Osteoblast (primary cell): Measurements from ENCODE around the gene EFCAB10. TPM values are rescaled to one million over a fixed set of nuclear protein-coding genes. Genes with fewer than 3 reads are reported as not detected.
A peak's percentile ranks its signal among the peaks of the same experiment; 100 is the strongest.

Experiments used
- DNase-seq: peaks from one replicate; pipeline ENCODE4 v3.0.0; 2011; ENCODE audit warnings: low spot score, mixed read lengths; ENCODE audit not compliant: insufficient read length; ENCODE audit errors: missing footprints
- H2AFZ ChIP-seq: 2 replicates; pipeline ENCODE4 v1.6.0; 2011; ENCODE audit warnings: mild to moderate bottlenecking, low read length
- H3K27ac ChIP-seq: 2 replicates; pipeline ENCODE4 v1.5.1; 2011; ENCODE audit warnings: mild to moderate bottlenecking, low read depth, low read length, moderate library complexity
- H3K27me3 ChIP-seq: 2 replicates; pipeline ENCODE4 v1.6.0; 2012; ENCODE audit warnings: mild to moderate bottlenecking, control low read depth, inconsistent platforms, low read length, moderate library complexity; ENCODE audit not compliant: insufficient read depth
- H3K36me3 ChIP-seq: 2 replicates; pipeline ENCODE4 v1.5.1; 2011; ENCODE audit warnings: mild to moderate bottlenecking, low read length, control low read depth, moderate library complexity; ENCODE audit not compliant: insufficient read depth
- H3K4me1 ChIP-seq: 2 replicates; pipeline ENCODE4 v1.5.1; 2011; ENCODE audit warnings: mild to moderate bottlenecking, low read length, control low read depth, moderate library complexity; ENCODE audit not compliant: insufficient read depth
- H3K4me2 ChIP-seq: 2 replicates; pipeline ENCODE4 v1.6.0; 2011; ENCODE audit warnings: mild to moderate bottlenecking, low read length; ENCODE audit not compliant: insufficient read depth
- H3K4me3 ChIP-seq: fragments of 200-600 bp; sonication (generic); 3 replicates; pipeline ENCODE4 v1.5.1; 2012; ENCODE audit warnings: mild to moderate bottlenecking, low read length, inconsistent platforms; ENCODE audit not compliant: insufficient read depth
- H3K79me2 ChIP-seq: 2 replicates; pipeline ENCODE4 v1.6.0; 2012; ENCODE audit warnings: mild to moderate bottlenecking, low read length, control low read depth, inconsistent platforms; ENCODE audit not compliant: insufficient read depth
- H3K9me3 ChIP-seq: 2 replicates; pipeline ENCODE4 v1.5.1; 2011; ENCODE audit warnings: low read depth, low read length, control low read depth
- H4K20me1 ChIP-seq: 2 replicates; pipeline ENCODE4 v1.6.0; 2012; ENCODE audit warnings: mild to moderate bottlenecking, low read length, control low read depth; ENCODE audit not compliant: insufficient read depth
- total RNA-seq: library from RNA; depleted of rRNA; stranded (reverse); fragments of >200 nt; gene quantifications from 2 replicates; pipeline ENCODE4 v1.2.3, GENCODE V29; 2012
- TF ChIP-seq, protein P1 (sequence below): IDR thresholded peaks from 2 replicates; pipeline ENCODE4 v1.5.1; 2011; ENCODE audit warnings: mild to moderate bottlenecking, low read depth, low read length, moderate library complexity; ENCODE audit errors: extremely low read depth

EFCAB10 gene
- total RNA-seq, 1 donor, result not detected

DNA sequence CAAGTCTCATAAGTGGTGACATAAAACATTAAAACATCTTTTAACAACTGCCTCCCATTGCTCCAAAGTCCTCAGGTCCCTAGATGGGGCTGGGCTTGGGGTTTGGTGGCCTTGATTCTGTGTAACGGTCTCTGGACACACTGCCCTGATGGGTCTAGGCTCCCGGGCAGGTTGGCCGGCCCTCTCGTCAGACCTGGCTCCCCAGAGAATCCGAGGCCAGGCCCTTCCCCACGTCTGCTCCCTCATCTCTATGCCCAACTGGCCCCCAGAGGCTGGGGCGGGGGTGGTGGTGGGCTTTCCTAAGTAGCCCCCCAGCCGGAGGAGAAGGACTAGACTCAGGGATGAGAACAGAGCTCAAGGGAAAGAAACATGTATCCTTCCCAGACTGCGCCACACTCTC is 31.5 kb upstream of the EFCAB10 start:
- H3K4me2 ChIP-seq, result no peak overlapping the region
- no peak overlapping the region for H3K27ac ChIP-seq
- TF ChIP-seq, protein P1, sequence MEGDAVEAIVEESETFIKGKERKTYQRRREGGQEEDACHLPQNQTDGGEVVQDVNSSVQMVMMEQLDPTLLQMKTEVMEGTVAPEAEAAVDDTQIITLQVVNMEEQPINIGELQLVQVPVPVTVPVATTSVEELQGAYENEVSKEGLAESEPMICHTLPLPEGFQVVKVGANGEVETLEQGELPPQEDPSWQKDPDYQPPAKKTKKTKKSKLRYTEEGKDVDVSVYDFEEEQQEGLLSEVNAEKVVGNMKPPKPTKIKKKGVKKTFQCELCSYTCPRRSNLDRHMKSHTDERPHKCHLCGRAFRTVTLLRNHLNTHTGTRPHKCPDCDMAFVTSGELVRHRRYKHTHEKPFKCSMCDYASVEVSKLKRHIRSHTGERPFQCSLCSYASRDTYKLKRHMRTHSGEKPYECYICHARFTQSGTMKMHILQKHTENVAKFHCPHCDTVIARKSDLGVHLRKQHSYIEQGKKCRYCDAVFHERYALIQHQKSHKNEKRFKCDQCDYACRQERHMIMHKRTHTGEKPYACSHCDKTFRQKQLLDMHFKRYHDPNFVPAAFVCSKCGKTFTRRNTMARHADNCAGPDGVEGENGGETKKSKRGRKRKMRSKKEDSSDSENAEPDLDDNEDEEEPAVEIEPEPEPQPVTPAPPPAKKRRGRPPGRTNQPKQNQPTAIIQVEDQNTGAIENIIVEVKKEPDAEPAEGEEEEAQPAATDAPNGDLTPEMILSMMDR, result no peak
- peaks cover 4% of the 10 kb centered on the region for H3K36me3 ChIP-seq
- H3K27me3 ChIP-seq, result no peaks in the 10 kb centered on the region
- DNase-seq, result no peak
- H3K4me1 ChIP-seq, result peaks cover 6% of the 10 kb centered on the region
- H3K9me3 ChIP-seq, result no peaks in the 10 kb centered on the region
- H3K79me2 ChIP-seq, result no peaks in the 10 kb centered on the region
- no peak overlapping the region for H3K4me3 ChIP-seq
- no peak overlapping the region for H2AFZ ChIP-seq
- no peaks in the 10 kb centered on the region for H4K20me1 ChIP-seq

- Histone ChIP-seq H3K4me1 (peaks cover 6% of the 10 kb centered on the region), H3K27me3 (no peaks in the 10 kb centered on the region), H3K79me2 (no peaks in the 10 kb centered on the region), H4K20me1 (no peaks in the 10 kb centered on the region), H3K36me3 (peaks cover 4% of the 10 kb centered on the region), H3K27ac (no peak overlapping the region), H2AFZ (no peak overlapping the region), H3K4me2 (no peak overlapping the region), H3K4me3 (no peak overlapping the region), H3K9me3 (no peaks in the 10 kb centered on the region)
- peak; percentile 83 for DNase-seq
- TF ChIP-seq, protein P1, result no peak
Measured at GRCh38 chr7:105611856-105612775, 30.8 kb upstream of the EFCAB10 start.

- H3K9me3 ChIP-seq, result no peaks in the 10 kb centered on the region
- TF ChIP-seq, protein P1, result no peak
- DNase-seq, result no peak
- H3K79me2 ChIP-seq, result no peaks in the 10 kb centered on the region
- no peak overlapping the region for H3K27ac ChIP-seq
- peaks cover 4% of the 10 kb centered on the region for H3K36me3 ChIP-seq
- no peak overlapping the region for H3K4me2 ChIP-seq
- no peak overlapping the region for H2AFZ ChIP-seq
- no peak overlapping the region for H3K4me3 ChIP-seq
- no peaks in the 10 kb centered on the region for H3K27me3 ChIP-seq
- H4K20me1 ChIP-seq, result no peaks in the 10 kb centered on the region
- peaks cover 6% of the 10 kb centered on the region for H3K4me1 ChIP-seq
Measured at GRCh38 chr7:105610165-105610930, 29.1 kb upstream of the EFCAB10 start.
